CD8-positive, alpha-beta memory T cell (primary cell): ENCODE data around the gene DBNL. TPM values are rescaled to one million over a fixed set of nuclear protein-coding genes. Genes with fewer than 3 reads are reported as not detected.

Source experiments
- CTCF ChIA-PET: fragments of 350-600 bp; sonication (Branson Sonifier 250); formaldehyde crosslinking; loops from one replicate; lab custom pipeline; 2021; ENCODE audit warnings: antibody characterized with exemption; lab: Charles Lee
- POLR2A ChIA-PET: fragments of 350-600 bp; sonication (Branson Sonifier 250); formaldehyde crosslinking; loops from one replicate; lab custom pipeline; 2021; ENCODE audit warnings: antibody characterized with exemption; lab: Charles Lee
- DNase-seq, 5 donors: peaks; one replicate each; pipeline versions ENCODE4 v3.0.0 to v3.0.0-alpha.2; 2020 to 2022; ENCODE audit warnings: mixed read lengths in 1 of 5
- H3K27ac ChIP-seq: one replicate; pipeline ENCODE4 v1.7.0; 2013; ENCODE audit warnings: low read depth, mild to moderate bottlenecking, low read length, moderate library complexity
- H3K27me3 ChIP-seq: 2 replicates; pipeline ENCODE4 v1.7.0; 2013; ENCODE audit warnings: low read length, mild to moderate bottlenecking; ENCODE audit not compliant: insufficient read depth, poor library complexity, severe bottlenecking
- H3K36me3 ChIP-seq: 2 replicates; pipeline ENCODE4 v1.7.0; 2013; ENCODE audit warnings: mild to moderate bottlenecking, low read length, moderate library complexity; ENCODE audit not compliant: insufficient read depth
- H3K4me1 ChIP-seq: 2 replicates; pipeline ENCODE4 v1.7.0; 2013; ENCODE audit warnings: mild to moderate bottlenecking, low read length, moderate library complexity; ENCODE audit not compliant: insufficient read depth
- H3K4me3 ChIP-seq: 2 replicates; pipeline ENCODE4 v1.7.0; 2013; ENCODE audit warnings: mild to moderate bottlenecking, low read length
- H3K9me3 ChIP-seq: 2 replicates; pipeline ENCODE4 v1.7.0; 2013; ENCODE audit warnings: mild to moderate bottlenecking, low read length
- H3K27ac Mint-ChIP-seq, 8 donors: one replicate each; pipeline ENCODE4 v1.8.0; 2020 to 2021; ENCODE audit warnings: mixed read lengths in 8 of 8, mild to moderate bottlenecking in 6 of 8, inconsistent platforms in 3 of 8, moderate library complexity in 3 of 8
- H3K27me3 Mint-ChIP-seq, 2 donors: one replicate each; pipeline ENCODE4 v1.8.0; 2020 to 2021; ENCODE audit warnings: mixed read lengths in 2 of 2, mild to moderate bottlenecking in 1 of 2, moderate library complexity in 1 of 2
- H3K36me3 Mint-ChIP-seq, 3 donors: one replicate each; pipeline ENCODE4 v1.8.0; 2020 to 2021; ENCODE audit warnings: mixed read lengths in 3 of 3, inconsistent platforms in 1 of 3, mild to moderate bottlenecking in 1 of 3
- H3K4me1 Mint-ChIP-seq, 3 donors: one replicate each; pipeline ENCODE4 v1.8.0; 2020 to 2021; ENCODE audit warnings: mixed read lengths in 3 of 3, inconsistent platforms in 1 of 3, mild to moderate bottlenecking in 1 of 3
- H3K4me3 Mint-ChIP-seq, 7 donors: one replicate each; pipeline ENCODE4 v1.8.0; 2020 to 2021; ENCODE audit warnings: mixed read lengths in 7 of 7, mild to moderate bottlenecking in 6 of 7, moderate library complexity in 4 of 7, inconsistent platforms in 2 of 7
- H3K9me3 Mint-ChIP-seq, 5 donors: one replicate each; pipeline ENCODE4 v1.8.0; 2020 to 2022; ENCODE audit warnings: mixed read lengths in 5 of 5, mild to moderate bottlenecking in 3 of 5, moderate library complexity in 2 of 5, inconsistent platforms in 1 of 5
- polyA plus RNA-seq: library from polyadenylated mRNA; unstranded; fragments of 300-500 nt; fragmentation: Illumina TruSeq; gene quantifications from one replicate; pipeline ENCODE4 v1.2.3, GENCODE V29; 2021
- total RNA-seq, 2 experiments: library from RNA; stranded (reverse); gene quantifications; one replicate each; pipeline ENCODE4 v1.2.3, GENCODE V29; 2021

Gene DBNL
- total and polyA plus RNA-seq, 3 experiments from 2014 or later: 144 to 184 (median 154) TPM

- H3K27me3 Mint-ChIP-seq: peaks cover 0 to 1% of the 10 kb centered on the region in 2 donors
- peaks cover 16 to 49% (median 23%) of the 10 kb centered on the region in 3 donors for H3K4me1 Mint-ChIP-seq
- peaks cover 5 to 77% (median 12%) of the 10 kb centered on the region in 3 donors for H3K36me3 Mint-ChIP-seq
- Histone ChIP-seq H3K4me3 (no peak overlapping the region), H3K9me3 (no peaks in the 10 kb centered on the region), H3K4me1 (peaks cover 19% of the 10 kb centered on the region), H3K27ac (no peak overlapping the region), H3K27me3 (no peaks in the 10 kb centered on the region), H3K36me3 (peaks cover 47% of the 10 kb centered on the region)
- H3K27ac Mint-ChIP-seq: peak overlapping the region in 4 of 8 donors; percentile 39 to 90 (median 59)
- DNase-seq: peak in 1 of 5 donors; percentile 43
- H3K9me3 Mint-ChIP-seq: no peaks in the 10 kb centered on the region
- no peak overlapping the region for H3K4me3 Mint-ChIP-seq
- ChIA-PET CTCF (interaction anchor here (0.9 kb wide), 1 partner anchor 58 kb away, joined by 3 read pairs; no protein-coding TSS in a partner anchor), POLR2A (no interaction called here)
These were observed 34.0 kb downstream of the DBNL start for GRCh38 chr7:44078521-44078920.

GRCh38 chr7:44079331-44080021 lies 35.0 kb downstream of the DBNL start:
- Histone ChIP-seq H3K4me3 (no peak overlapping the region), H3K27me3 (no peaks in the 10 kb centered on the region), H3K27ac (no peak overlapping the region), H3K9me3 (no peaks in the 10 kb centered on the region), H3K36me3 (peaks cover 47% of the 10 kb centered on the region), H3K4me1 (peaks cover 19% of the 10 kb centered on the region)
- H3K36me3 Mint-ChIP-seq: peaks cover 5 to 68% (median 12%) of the 10 kb centered on the region in 3 donors
- H3K27ac Mint-ChIP-seq: peak overlapping the region in 2 of 8 donors; percentile 17 to 22
- CTCF ChIA-PET: no interaction called here
- no peaks in the 10 kb centered on the region for H3K9me3 Mint-ChIP-seq
- POLR2A ChIA-PET: no interaction called here
- H3K27me3 Mint-ChIP-seq: peaks cover 0 to 1% of the 10 kb centered on the region in 2 donors
- peak overlapping the region in 2 of 7 donors; percentile 32 to 34 for H3K4me3 Mint-ChIP-seq
- peaks cover 16 to 46% (median 24%) of the 10 kb centered on the region in 3 donors for H3K4me1 Mint-ChIP-seq
- DNase-seq: peak in 1 of 5 donors; percentile 46

- Mint-ChIP-seq H3K27me3 (peaks cover 0 to 1% of the 10 kb centered on the region in 2 donors), H3K27ac (peak overlapping the region in 4 of 8 donors; percentile 47 to 95 (median 76)), H3K36me3 (peaks cover 5 to 63% (median 11%) of the 10 kb centered on the region in 3 donors), H3K4me3 (peak overlapping the region in 3 of 7 donors; percentile 19 to 95 (median 48)), H3K9me3 (no peaks in the 10 kb centered on the region), H3K4me1 (peaks cover 16 to 46% (median 24%) of the 10 kb centered on the region in 3 donors)
- POLR2A ChIA-PET: interaction anchor here (0.5 to 2.0 kb wide), 2 partner anchors 8 to 73 kb away, joined by 5 to 6 read pairs; no protein-coding TSS in a partner anchor
- no peaks in the 10 kb centered on the region for H3K9me3 ChIP-seq
- peaks cover 47% of the 10 kb centered on the region for H3K36me3 ChIP-seq
- no peak overlapping the region for H3K4me3 ChIP-seq
- CTCF ChIA-PET: interaction anchor here (1.3 kb wide), 1 partner anchor 12 kb away, joined by 4 read pairs; no protein-coding TSS in a partner anchor
- H3K4me1 ChIP-seq: peaks cover 19% of the 10 kb centered on the region
- peak in 1 of 5 donors; percentile 33 for DNase-seq
- no peak overlapping the region for H3K27ac ChIP-seq
- no peaks in the 10 kb centered on the region for H3K27me3 ChIP-seq
These were observed 35.6 kb downstream of the DBNL start for GRCh38 chr7:44080118-44080517.

GRCh38 chr7:44080686-44081265 lies 36.3 kb downstream of the DBNL start:
- DNase-seq: peak in 1 of 5 donors; percentile 50
- ChIA-PET POLR2A (interaction anchor here (0.5 to 2.0 kb wide), 6 partner anchors 8 to 409 kb away, joined by 4 to 7 read pairs (median 6); partner anchors contain the start of genes DBNL, NUDCD3, PGAM2 and POLD2), CTCF (interaction anchor here (0.9 to 1.8 kb wide), 6 partner anchors 12 to 61 kb away, joined by 3 to 7 read pairs (median 4); partner anchors contain the start of genes DBNL, PGAM2 and POLD2)
- Mint-ChIP-seq H3K9me3 (no peaks in the 10 kb centered on the region), H3K4me1 (peaks cover 16 to 46% (median 24%) of the 10 kb centered on the region in 3 donors), H3K4me3 (peak overlapping the region; percentile 90 to 95 (median 91)), H3K36me3 (peaks cover 5 to 57% (median 11%) of the 10 kb centered on the region in 3 donors), H3K27ac (peak overlapping the region; percentile 72 to 98 (median 94)), H3K27me3 (peaks cover 0 to 1% of the 10 kb centered on the region in 2 donors)
- Histone ChIP-seq H3K9me3 (no peaks in the 10 kb centered on the region), H3K27ac (peak overlapping the region; percentile 45), H3K4me1 (peaks cover 19% of the 10 kb centered on the region), H3K27me3 (no peaks in the 10 kb centered on the region), H3K36me3 (peaks cover 40% of the 10 kb centered on the region), H3K4me3 (peak overlapping the region; percentile 72)

- ChIA-PET CTCF (interaction anchor here (0.7 to 1.8 kb wide), 8 partner anchors 13 to 159 kb away, joined by 3 to 7 read pairs (median 3); partner anchors contain the start of genes DBNL, PGAM2 and POLD2), POLR2A (interaction anchor here (0.5 to 2.0 kb wide), 8 partner anchors 9 to 805 kb away, joined by 3 to 7 read pairs (median 5); partner anchors contain the start of genes DBNL, NUDCD3, PGAM2 and POLD2)
- H3K27ac Mint-ChIP-seq: peak overlapping the region; percentile 72 to 98 (median 94)
- H3K9me3 Mint-ChIP-seq: no peaks in the 10 kb centered on the region
- Histone ChIP-seq H3K27me3 (no peaks in the 10 kb centered on the region), H3K9me3 (no peaks in the 10 kb centered on the region), H3K27ac (peak overlapping the region; percentile 45), H3K4me1 (peaks cover 19% of the 10 kb centered on the region), H3K4me3 (peak overlapping the region; percentile 72), H3K36me3 (peaks cover 35% of the 10 kb centered on the region)
- peaks cover 0 to 1% of the 10 kb centered on the region in 2 donors for H3K27me3 Mint-ChIP-seq
- peaks cover 5 to 51% (median 11%) of the 10 kb centered on the region in 3 donors for H3K36me3 Mint-ChIP-seq
- H3K4me3 Mint-ChIP-seq: peak overlapping the region; percentile 90 to 95 (median 91)
- H3K4me1 Mint-ChIP-seq: peaks cover 16 to 46% (median 24%) of the 10 kb centered on the region in 3 donors
- DNase-seq: peak in 3 of 5 donors; percentile 35 to 60 (median 53)
These were observed 36.8 kb downstream of the DBNL start for GRCh38 chr7:44081266-44081748.

- H3K4me3 ChIP-seq: peak overlapping the region; percentile 48
- H3K27ac ChIP-seq: peak overlapping the region; percentile 67
- peaks cover 19% of the 10 kb centered on the region for H3K4me1 ChIP-seq
- H3K27me3 ChIP-seq: no peaks in the 10 kb centered on the region
- Mint-ChIP-seq H3K27me3 (peaks cover 0 to 1% of the 10 kb centered on the region in 2 donors), H3K4me3 (peak overlapping the region; percentile 80 to 95 (median 91)), H3K4me1 (peaks cover 13 to 43% (median 22%) of the 10 kb centered on the region in 3 donors), H3K36me3 (peaks cover 5 to 38% (median 9%) of the 10 kb centered on the region in 3 donors), H3K9me3 (no peaks in the 10 kb centered on the region), H3K27ac (peak overlapping the region; percentile 50 to 90 (median 80))
- no peaks in the 10 kb centered on the region for H3K9me3 ChIP-seq
- peak; percentile 97 to 99 (median 98) for DNase-seq
- ChIA-PET CTCF (no interaction called here), POLR2A (interaction anchor here (0.5 kb wide), 1 partner anchor 367 kb away, joined by 3 read pairs; no protein-coding TSS in a partner anchor)
- H3K36me3 ChIP-seq: peaks cover 24% of the 10 kb centered on the region
These were observed 38.2 kb downstream of the DBNL start for GRCh38 chr7:44082541-44083207.

- Histone ChIP-seq H3K36me3 (peaks cover 12% of the 10 kb centered on the region), H3K4me3 (no peak overlapping the region), H3K9me3 (no peaks in the 10 kb centered on the region), H3K27me3 (no peaks in the 10 kb centered on the region), H3K27ac (no peak overlapping the region), H3K4me1 (peaks cover 19% of the 10 kb centered on the region)
- H3K9me3 Mint-ChIP-seq: no peaks in the 10 kb centered on the region
- CTCF ChIA-PET: no interaction called here
- H3K4me1 Mint-ChIP-seq: peaks cover 9 to 34% (median 16%) of the 10 kb centered on the region in 3 donors
- POLR2A ChIA-PET: no interaction called here
- H3K4me3 Mint-ChIP-seq: peak overlapping the region; percentile 59 to 95 (median 90)
- H3K27ac Mint-ChIP-seq: peak overlapping the region; percentile 29 to 92 (median 76)
- peaks cover 3 to 26% (median 5%) of the 10 kb centered on the region in 3 donors for H3K36me3 Mint-ChIP-seq
- H3K27me3 Mint-ChIP-seq: peaks cover 0 to 1% of the 10 kb centered on the region in 2 donors
- DNase-seq: peak in 1 of 5 donors; percentile 38
These were observed 39.3 kb downstream of the DBNL start for GRCh38 chr7:44083796-44084195.
